Nephron (organoid): ENCODE measurements around the gene ALDH3B1.

Experiments used
- H3K27ac Mint-ChIP-seq, 3 experiments: 2 replicates each; pipeline ENCODE4 v1.8.0; 2020; ENCODE audit warnings: mixed read lengths in 3 of 3, mild to moderate bottlenecking in 2 of 3, moderate library complexity in 1 of 3
- H3K27me3 Mint-ChIP-seq: 2 replicates; pipeline ENCODE4 v1.8.0; 2021; ENCODE audit warnings: low read depth, mild to moderate bottlenecking, moderate library complexity, mixed read lengths
- H3K36me3 Mint-ChIP-seq: 2 replicates; pipeline ENCODE4 v1.8.0; 2020; ENCODE audit warnings: low read depth, mixed read lengths
- H3K4me1 Mint-ChIP-seq: 2 replicates; pipeline ENCODE4 v1.8.0; 2020; ENCODE audit warnings: mixed read lengths
- H3K4me3 Mint-ChIP-seq, 3 experiments: 2 replicates each; pipeline ENCODE4 v1.8.0; 2020; ENCODE audit warnings: mild to moderate bottlenecking in 3 of 3, mixed read lengths in 3 of 3, moderate library complexity in 2 of 3
- H3K9me3 Mint-ChIP-seq: 2 replicates; pipeline ENCODE4 v1.8.0; 2020; ENCODE audit warnings: mixed read lengths
- TF ChIP-seq, protein P1 (sequence below), 3 experiments: fragments of 200-600 bp; sonication (generic); IDR thresholded peaks; one replicate each; pipeline ENCODE4 v1.5.0; 2021; ENCODE audit warnings: antibody characterized with exemption in 3 of 3; ENCODE audit not compliant: unreplicated experiment in 3 of 3

The ALDH3B1 gene

DNA sequence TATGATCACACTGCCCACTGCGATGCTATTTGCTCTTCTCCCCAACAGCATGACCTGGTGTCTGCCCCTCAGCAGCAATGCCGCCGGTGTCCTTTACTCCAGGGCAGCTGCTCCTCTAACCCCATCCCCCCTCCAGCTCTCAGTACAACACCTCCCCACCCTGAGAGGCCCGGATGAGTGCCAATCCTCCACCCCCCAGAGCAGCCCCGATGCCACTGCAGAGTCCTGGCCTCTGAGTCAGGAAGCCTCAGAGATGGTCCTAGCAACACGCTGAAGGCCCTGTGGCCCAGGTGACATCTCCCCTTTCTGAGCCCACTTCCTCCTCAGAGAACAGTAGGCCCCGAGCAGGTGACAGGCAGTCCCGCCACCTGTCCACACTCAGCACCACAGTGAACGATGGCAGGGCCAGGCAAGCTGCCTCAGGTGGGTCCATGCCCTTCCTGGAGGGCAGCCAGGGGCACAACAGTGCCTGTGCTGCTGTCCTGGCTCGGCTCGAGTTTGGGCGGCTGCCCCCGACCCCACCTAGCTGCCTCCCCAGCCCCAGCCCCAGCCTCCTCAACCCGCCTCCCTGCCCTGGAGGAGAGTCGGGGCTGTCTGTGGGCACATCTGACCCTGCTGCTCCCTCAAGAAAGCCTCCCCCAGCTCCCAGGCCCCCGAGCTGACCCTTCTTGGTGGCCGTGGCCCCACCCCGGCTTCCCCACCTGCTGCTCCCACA is 16.4 kb downstream of the ALDH3B1 start:
- H3K36me3 Mint-ChIP-seq: peaks cover 26% of the 10 kb centered on the region
- no peaks in the 10 kb centered on the region for H3K27me3 Mint-ChIP-seq
- peaks cover 18% of the 10 kb centered on the region for H3K4me1 Mint-ChIP-seq
- TF ChIP-seq, protein P1, sequence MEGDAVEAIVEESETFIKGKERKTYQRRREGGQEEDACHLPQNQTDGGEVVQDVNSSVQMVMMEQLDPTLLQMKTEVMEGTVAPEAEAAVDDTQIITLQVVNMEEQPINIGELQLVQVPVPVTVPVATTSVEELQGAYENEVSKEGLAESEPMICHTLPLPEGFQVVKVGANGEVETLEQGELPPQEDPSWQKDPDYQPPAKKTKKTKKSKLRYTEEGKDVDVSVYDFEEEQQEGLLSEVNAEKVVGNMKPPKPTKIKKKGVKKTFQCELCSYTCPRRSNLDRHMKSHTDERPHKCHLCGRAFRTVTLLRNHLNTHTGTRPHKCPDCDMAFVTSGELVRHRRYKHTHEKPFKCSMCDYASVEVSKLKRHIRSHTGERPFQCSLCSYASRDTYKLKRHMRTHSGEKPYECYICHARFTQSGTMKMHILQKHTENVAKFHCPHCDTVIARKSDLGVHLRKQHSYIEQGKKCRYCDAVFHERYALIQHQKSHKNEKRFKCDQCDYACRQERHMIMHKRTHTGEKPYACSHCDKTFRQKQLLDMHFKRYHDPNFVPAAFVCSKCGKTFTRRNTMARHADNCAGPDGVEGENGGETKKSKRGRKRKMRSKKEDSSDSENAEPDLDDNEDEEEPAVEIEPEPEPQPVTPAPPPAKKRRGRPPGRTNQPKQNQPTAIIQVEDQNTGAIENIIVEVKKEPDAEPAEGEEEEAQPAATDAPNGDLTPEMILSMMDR (IDR thresholded peaks at IDR 0.05; ENCODE audit: unreplicated experiment in 3 of 3): no peak
- H3K9me3 Mint-ChIP-seq: peaks cover 14% of the 10 kb centered on the region
- no peak overlapping the region for H3K27ac Mint-ChIP-seq
- H3K4me3 Mint-ChIP-seq: no peak overlapping the region

DNA sequence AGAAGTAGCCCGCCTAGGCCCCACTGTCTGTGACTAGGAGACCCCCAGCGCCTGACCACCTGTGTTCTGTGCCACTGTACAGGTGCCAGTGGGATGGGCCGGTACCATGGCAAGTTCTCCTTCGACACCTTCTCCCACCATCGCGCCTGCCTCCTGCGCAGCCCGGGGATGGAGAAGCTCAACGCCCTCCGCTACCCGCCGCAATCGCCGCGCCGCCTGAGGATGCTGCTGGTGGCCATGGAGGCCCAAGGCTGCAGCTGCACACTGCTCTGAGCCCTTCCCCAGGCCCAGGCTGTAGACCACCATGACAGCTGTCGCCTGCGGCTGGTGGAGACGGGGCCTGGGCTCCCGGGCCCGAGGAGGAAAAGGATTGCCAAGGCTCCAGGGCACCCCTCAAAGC is 17.5 kb downstream of the ALDH3B1 start:
- Mint-ChIP-seq H3K27ac (no peak overlapping the region), H3K9me3 (peaks cover 14% of the 10 kb centered on the region), H3K36me3 (peaks cover 26% of the 10 kb centered on the region), H3K4me3 (peak overlapping the region in 1 of 3 experiments; percentile 36), H3K4me1 (peaks cover 21% of the 10 kb centered on the region), H3K27me3 (no peaks in the 10 kb centered on the region)
- TF ChIP-seq, protein P1 (IDR thresholded peaks at IDR 0.05; ENCODE audit: unreplicated experiment in 3 of 3): no peak

DNA sequence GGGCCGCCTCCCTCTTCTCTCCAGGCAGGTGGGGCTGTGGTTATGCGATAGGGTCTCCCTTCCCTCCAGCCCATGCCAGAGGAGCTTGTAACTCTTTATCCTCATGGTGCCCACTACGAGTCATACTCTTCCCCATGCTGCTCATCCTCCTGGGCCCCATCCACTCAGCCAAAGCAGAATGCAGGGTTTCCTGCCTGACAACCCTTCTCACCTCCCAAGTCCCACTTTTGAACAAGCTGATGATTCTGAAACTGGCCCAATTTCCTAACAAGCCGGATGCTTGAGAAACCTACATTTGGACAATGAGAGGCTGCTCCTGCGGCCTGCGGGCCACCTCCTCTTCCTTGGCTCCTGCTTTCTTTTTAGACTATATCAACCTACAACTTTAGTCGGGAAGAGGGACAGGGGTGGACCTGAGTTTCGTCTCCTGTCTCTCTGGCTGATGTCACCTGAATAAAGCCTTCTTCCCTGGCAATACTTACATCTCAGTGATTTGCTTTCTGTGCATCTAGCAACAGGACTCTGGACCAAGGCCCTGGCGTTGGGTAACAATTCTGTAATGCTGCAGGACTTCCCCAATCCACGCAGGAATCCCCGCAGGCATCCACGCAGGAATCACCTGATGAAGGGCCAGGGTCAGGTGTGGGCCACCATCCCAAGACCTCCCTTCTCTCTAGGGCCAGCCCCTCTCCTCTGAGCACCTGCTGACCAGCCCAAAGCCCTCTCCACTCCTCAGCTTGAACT is 18.8 kb downstream of the ALDH3B1 start:
- TF ChIP-seq, protein P1 (IDR thresholded peaks at IDR 0.05; ENCODE audit: unreplicated experiment in 3 of 3): no peak
- H3K27me3 Mint-ChIP-seq: no peaks in the 10 kb centered on the region
- H3K4me1 Mint-ChIP-seq: peaks cover 21% of the 10 kb centered on the region
- peaks cover 29% of the 10 kb centered on the region for H3K36me3 Mint-ChIP-seq
- no peak overlapping the region for H3K27ac Mint-ChIP-seq
- peak overlapping the region; percentile 82 to 92 (median 92) for H3K4me3 Mint-ChIP-seq
- peaks cover 13% of the 10 kb centered on the region for H3K9me3 Mint-ChIP-seq

DNA sequence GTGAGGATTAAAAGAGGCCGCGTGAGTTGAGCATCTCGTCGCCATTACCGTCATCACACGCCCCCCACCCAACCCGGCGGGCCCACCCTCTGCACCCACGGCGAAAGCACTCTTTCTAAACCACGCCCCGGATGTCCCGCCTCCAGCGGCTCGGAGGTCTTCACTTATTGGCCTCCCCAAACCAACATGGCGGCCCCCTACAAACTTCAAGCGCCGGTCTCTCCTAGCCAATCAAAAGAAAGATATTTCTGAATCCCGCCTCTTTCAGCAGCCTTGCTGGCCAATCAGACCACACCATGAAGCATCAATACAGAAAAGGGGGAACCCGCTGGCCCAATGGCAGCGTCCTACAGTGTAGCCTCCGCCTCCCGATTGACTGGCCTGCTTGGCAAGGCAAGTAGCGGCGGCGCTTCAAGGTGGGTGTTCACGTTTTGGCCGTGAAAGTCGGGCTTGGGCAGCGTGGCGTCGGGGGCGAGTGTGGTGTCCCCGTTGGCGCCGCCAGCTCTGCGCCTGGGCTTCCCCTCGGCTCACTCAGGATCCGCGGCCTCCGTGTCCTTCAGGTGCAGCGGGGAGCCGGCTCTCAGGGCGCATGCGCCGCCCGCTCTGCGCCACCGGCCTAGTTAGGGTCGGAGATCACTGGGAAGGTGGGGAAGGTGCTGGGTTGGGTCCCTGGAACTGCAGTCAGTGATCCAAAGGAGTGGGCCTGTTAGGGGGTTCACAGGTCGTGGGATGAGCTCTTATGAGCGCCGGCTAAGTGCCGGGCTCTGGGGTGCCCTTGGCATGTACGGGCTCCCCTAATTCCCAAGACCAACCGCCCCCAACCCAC is 20.4 kb downstream of the ALDH3B1 start, which contains the start of gene NDUFS8:
Gene NDUFS8 (plus strand): TSS at position 364 of the 826 bp plus-strand sequence. CDS start 1,471 bp downstream, outside the sequence.
- Mint-ChIP-seq H3K4me3 (peak within 1 kb of the TSS; percentile 88 to 92 (median 92)), H3K9me3 (peaks cover 2% of the 10 kb centered on the region), H3K36me3 (peaks cover 14% of the 10 kb centered on the region), H3K27ac (peak within 1 kb of the TSS; percentile 73 to 91 (median 85)), H3K27me3 (no peaks in the 10 kb centered on the region), H3K4me1 (peaks cover 21% of the 10 kb centered on the region)
- TF ChIP-seq, protein P1 (IDR thresholded peaks at IDR 0.05; ENCODE audit: unreplicated experiment in 3 of 3): no peak

DNA sequence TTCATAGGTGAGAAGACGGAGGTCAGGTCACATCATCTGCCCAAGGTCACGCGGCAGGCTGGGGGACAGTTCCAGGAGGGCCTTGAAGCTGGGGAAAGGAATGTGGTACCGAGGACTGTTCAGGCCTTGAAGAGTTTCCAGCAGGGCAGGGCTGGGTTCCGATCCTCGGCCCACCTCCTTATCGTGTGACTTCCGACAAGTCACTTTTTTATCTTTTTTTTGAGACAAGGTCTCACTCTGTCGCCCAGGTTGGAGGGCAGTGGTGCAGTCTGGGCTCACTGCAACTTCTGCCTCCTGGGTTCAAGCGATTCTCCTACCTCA is 21.0 kb downstream of the ALDH3B1 start:
- H3K27me3 Mint-ChIP-seq: no peaks in the 10 kb centered on the region
- no peaks in the 10 kb centered on the region for H3K9me3 Mint-ChIP-seq
- peak overlapping the region; percentile 88 to 92 (median 92) for H3K4me3 Mint-ChIP-seq
- TF ChIP-seq, protein P1 (IDR thresholded peaks at IDR 0.05; ENCODE audit: unreplicated experiment in 3 of 3): no peak
- peaks cover 8% of the 10 kb centered on the region for H3K36me3 Mint-ChIP-seq
- peak overlapping the region; percentile 73 to 91 (median 85) for H3K27ac Mint-ChIP-seq
- H3K4me1 Mint-ChIP-seq: peaks cover 21% of the 10 kb centered on the region
